Esophagus squamous epithelium (tissue), 4 donors: Measurements from ENCODE around the gene MRAP.

Experiments
- CTCF ChIP-seq, 6 experiments: fragments of 450-650 bp in 4 of 6; fragments of 200-600 bp in 2 of 6; sonication (generic) in 2 of 6; IDR thresholded peaks; one replicate each; pipeline ENCODE4 v1.5.1; 2016 to 2019; ENCODE audit warnings: antibody characterized with exemption in 6 of 6, mild to moderate bottlenecking in 4 of 6, moderate library complexity in 4 of 6
- POLR2A ChIP-seq, 4 donors: fragments of 450-650 bp; IDR thresholded peaks; one replicate each; pipeline ENCODE4 v1.6.1; 2017; ENCODE audit warnings: antibody characterized with exemption in 4 of 4, mild to moderate bottlenecking in 4 of 4, moderate library complexity in 3 of 4

GRCh38 chr21:32261929-32262328 lies 36.7 kb upstream of the MRAP start:
- TF ChIP-seq CTCF (IDR thresholded peaks at IDR 0.05), result no peak
- no peak for TF ChIP-seq POLR2A (IDR thresholded peaks at IDR 0.05)
